ENCODE measurements around the gene TECPR2. TPM values are rescaled to one million over a fixed set of nuclear protein-coding genes. Genes with fewer than 3 reads are reported as not detected.
A peak's percentile ranks its signal among the peaks of the same experiment; 100 is the strongest.

Gene TECPR2
- total and polyA plus RNA-seq, 2 of the 13 experiments (the other 11 are each of a cell fraction or from before 2014, with no cell fraction given) = 3.5 to 5.7 TPM

GRCh38 chr14:102316743-102317563, 45.8 kb upstream of the TECPR2 start (continued):
- TF ChIP-seq AHDC1 (CRISPR knock-in tag; IDR thresholded peaks at IDR 0.05; ENCODE audit: borderline replicate concordance) (peak; percentile 22; the same call in 1 of the 2 replicates), ZNF577 (CRISPR knock-in tag; IDR thresholded peaks at IDR 0.05; ENCODE audit: borderline replicate concordance, low read depth) (no peak), RXRB (CRISPR knock-in tag; IDR thresholded peaks at IDR 0.05; ENCODE audit: borderline replicate concordance) (peak; percentile 77), NFE2L1 (CRISPR knock-in tag; IDR thresholded peaks at IDR 0.05; ENCODE audit: borderline replicate concordance) (no peak), YY1 (IDR thresholded peaks at IDR 0.05; ENCODE audit: insufficient read depth, insufficient replicate concordance, low read depth, low read length) (peak; percentile 47), SMAD9 (CRISPR knock-in tag; IDR thresholded peaks at IDR 0.05) (no peak), MAFF (IDR thresholded peaks at IDR 0.05; ENCODE audit: low read depth, low read length) (no peak), ZNF687 (CRISPR knock-in tag; IDR thresholded peaks at IDR 0.05) (peak; percentile 89), SIN3B (IDR thresholded peaks at IDR 0.05; ENCODE audit: low read length) (0 out of 2 replicates have a peak, but pooled peaks have one; percentile 8), ZNF30 (CRISPR knock-in tag; IDR thresholded peaks at IDR 0.05) (no peak), HOXD1 (CRISPR knock-in tag; IDR thresholded peaks at IDR 0.05) (0 out of 2 replicates have a peak, but pooled peaks have one; percentile 44), KDM4B (CRISPR knock-in tag; IDR thresholded peaks at IDR 0.05) (no peak; the same call in 1 of the 2 replicates)
